HT1080 (cell line): ENCODE results near the gene APOO. TPM values are rescaled to one million over a fixed set of nuclear protein-coding genes. Genes with fewer than 3 reads are reported as not detected.
A peak's percentile ranks its signal among the peaks of the same experiment; 100 is the strongest.
"Not testable (repeated sequence)": the region's sequence is repeated elsewhere in the genome, so short reads cannot be mapped to it uniquely, and the experiment has no call there.

ENCODE experiments used
- DNase-seq: peaks from one replicate; pipeline ENCODE4 v3.0.0-alpha.2; 2015; ENCODE audit warnings: low read depth
- total RNA-seq: library from RNA; depleted of rRNA; stranded (reverse); fragments of >200 nt; shearing (Covaris generic); gene quantifications from 2 replicates; pipeline ENCODE4 v1.2.3, GENCODE V29; 2014

Gene APOO
- total RNA-seq, 1 experiment from 2014 or later: 27.7 TPM

DNA sequence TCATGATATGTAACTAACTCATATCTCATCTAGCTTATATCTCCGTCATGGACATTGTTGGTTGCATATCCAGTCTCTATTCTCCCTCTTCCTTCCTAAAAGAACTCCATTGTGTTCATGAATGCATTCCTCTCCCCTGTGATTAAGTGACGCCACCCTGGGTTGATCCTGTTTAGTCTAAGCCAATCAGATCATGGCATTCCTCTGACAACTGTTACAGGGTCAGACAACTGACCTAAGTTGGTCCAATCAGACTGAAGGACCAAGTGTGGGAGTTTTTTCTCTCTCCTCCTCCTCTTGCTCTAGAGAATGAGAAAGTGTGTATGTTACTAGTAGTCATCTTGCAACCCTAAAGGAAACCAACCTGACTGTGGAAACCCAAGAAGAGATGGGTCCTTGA is 3.6 kb downstream of the APOO start:
- DNase-seq: peak; percentile 13

DNA sequence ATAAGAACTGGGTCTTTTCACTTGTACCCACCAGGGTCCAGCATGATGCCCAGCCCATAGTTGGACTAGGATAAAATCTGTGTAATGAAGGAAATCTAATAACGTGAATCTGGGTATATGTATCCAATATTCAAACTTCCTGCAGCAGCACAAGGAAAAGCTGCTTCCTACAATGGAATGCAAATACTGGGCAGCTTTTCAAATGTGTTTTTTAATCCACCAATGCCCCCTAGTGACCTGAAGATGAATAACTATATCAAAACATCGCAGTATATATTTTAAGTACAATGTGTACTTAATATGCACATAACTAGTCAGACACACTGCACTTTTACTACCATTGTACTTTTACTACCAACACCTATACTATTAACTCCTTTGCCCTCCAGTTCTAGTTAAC is 5.3 kb downstream of the APOO start:
- peak; percentile 60 for DNase-seq

DNA sequence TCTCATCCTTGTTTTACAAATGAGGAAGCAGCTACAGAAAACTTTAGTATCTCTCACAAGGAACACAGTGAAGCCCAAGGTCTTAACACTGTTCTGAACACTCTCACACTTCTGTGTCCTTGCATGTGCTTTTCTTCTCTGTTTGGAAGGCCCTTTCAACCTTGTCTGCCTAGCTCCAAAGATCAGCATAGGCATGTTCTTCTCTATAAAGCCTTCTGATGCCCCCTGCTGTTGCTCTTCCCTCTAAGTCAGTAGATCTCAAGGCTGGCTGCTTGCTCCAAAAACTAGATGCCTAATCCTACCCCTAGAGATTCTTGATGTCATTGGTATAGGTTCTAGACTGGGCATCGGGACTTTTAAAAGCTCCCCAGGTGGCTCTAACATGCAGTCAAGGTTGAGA is 5.9 kb downstream of the APOO start:
- DNase-seq: peak; percentile 68

DNA sequence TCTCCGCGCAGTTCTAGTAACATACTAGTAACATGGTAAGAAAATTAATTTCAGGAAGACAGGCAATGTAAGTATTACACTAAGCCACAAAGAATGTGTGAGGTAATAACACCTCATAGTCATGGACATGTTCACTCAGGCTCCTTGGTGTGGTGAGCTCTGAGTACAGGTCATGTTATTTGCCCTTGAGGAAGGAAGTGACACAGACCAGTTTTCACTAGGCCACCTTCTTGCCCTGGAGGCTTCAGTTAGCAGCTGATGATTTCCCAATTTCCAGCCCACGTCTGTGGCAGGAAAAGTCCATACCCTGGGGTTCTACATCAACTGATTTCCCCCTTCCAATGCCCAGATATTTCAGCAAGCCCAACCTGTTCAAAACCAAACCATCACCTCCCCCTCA is 6.7 kb downstream of the APOO start:
- DNase-seq: peak; percentile 90

DNA sequence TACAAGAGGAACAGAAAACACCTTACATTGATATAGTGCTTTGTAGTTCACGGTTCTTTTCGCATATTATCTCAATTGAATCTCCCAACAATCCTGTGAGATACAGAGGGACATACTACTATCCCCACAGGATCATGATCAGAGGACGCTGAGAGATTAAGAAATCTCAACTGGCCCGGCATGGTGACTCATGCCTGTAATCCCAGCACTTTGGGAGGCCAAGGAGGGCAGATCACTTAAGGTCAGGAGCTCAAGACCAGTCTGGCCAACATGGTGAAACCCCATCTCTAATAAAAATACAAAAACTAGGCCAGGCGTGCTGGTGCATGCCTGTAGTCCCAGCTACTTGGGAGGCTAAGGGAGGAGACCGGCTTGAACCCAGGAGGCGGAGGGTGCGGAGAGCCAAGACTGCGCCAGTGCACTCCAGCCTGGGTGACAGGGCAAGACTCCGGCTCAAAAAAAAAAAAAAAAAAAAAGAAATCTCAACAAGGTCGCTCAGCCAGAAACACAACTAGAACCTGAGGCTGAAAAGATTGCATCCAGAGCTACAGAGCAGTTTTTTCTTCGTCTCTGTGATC is 7.4 kb downstream of the APOO start:
- peak; percentile 3 for DNase-seq

DNA sequence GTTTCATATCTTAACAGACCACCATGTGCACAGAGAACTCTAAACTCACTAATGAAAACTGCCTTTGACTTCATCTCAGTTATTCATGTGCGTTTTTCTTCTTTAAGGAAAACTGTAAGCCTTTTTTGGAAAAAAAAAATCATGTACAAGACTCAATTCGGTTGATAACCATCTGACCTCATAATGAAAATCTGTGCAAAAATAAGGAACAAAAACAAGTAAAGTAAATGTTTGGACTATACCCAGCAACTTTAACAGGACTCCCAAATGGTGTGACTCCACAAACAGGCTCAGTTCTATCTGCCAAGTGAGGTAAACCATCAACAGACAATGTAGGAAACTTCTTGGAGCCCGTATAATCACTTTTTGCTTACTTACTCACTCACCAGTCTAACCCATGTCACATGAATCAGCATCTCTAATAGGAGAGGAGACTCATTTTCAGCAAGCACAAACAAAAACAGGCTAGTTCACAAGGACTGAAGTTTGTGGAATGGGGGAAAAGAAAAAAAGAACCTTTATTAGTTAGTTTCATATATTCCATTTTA is 9.3 kb downstream of the APOO start:
- peak; percentile 24 for DNase-seq

DNA sequence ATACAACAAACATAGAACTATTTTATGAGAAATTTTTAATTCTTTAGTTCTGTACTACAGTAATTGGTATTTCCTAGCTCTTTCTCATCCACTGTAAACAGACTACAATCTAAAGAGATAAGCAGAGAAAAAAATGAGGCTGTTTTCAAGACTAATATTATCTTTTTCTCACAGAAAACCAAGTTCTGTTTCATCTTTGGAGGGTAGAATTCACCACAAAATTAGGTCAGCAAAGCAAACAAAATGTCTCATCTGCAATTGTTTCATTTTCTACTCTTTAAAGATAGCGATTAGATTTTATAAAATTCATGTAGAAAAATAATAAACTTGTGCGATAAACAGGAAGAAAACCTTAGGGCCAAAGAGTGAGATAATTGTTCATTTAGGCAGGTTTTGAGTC is 10.8 kb downstream of the APOO start:
- DNase-seq: no peak

DNA sequence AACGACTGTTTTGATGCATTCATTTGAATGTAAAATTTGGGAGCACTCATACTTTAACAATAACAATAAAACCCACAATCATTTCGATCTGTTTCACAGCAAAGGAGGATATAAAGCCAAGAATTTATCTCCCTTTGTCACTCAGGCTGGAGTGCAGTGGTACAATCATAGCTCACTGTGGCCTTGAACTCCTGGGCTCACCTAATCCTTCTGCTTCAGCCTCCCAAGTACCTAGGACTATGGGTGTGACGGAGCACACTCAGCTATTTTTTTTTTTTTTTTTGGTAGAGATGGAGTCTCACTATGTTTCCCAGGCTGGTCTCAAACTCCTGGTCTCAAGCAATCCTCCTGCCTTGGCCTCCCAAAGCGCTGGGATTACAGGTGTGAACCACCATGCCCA is 11.2 kb downstream of the APOO start:
- not testable (repeated sequence) for DNase-seq

DNA sequence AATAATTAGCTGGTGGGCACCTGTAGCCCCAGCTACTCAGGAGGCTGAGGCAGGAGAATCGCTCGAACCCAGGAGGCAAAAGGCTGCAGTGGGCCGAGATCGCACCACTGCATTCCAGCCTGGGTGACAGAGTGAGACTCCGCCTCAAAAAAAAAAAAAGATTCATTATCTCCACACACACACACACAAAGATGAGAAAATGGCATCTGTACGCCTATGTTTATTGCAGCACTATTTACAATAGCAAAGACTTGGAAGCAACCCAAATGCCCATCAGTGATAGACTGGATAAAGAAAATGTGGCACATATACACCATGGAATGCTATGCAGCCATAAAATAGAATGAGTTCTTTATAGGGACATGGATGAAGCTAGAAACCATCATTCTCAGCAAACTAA is 12.7 kb downstream of the APOO start:
- DNase-seq: not testable (repeated sequence)

DNA sequence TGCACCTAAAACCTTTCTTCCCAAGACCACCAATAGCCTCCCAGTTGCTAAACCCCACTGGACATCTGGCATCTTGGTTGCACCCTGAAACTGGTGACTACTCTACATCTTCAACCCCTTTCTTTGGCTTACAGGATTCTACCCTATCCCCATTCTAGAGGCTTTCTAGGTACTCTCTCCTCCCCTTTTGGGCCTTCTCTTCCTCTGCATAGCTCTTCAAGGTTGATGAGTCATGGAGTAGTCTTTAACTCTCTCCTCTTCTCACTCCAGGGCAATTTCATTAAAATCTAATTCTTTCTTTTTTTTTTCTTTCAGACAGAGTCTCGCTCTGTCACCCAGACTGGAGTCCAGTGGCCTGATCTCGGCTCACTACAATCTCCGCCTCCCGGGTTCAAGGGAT is 16.8 kb downstream of the APOO start:
- DNase-seq: no peak

DNA sequence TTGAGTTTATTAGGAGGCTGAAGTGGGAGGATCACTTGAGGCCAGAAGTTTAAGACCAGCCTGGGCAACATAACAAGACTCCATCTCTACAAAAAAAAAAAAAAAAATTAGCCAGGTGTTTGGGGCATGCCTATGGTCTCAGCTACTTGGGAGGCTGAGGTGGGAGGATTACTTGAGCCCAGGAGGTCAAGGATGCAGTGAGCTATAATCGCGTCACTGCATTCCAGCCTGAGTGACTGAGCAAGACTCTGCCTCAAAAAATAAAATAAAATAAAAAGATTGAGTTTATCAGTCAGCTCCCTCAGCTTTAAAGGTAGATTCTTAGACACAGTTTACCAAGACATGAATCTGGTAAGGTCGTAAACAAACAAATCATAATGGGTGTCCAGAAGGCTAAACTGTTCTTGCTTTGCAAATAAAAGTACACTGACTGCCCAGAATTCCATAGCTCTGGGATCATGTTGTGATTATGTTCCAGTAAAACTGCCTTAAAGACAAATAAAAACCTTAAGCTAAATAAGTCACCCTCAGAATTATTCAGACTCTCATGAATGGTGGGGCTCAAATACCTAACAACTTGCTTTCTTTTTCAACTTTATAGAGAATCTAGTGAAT is 18.7 kb downstream of the APOO start:
- DNase-seq: no peak

DNA sequence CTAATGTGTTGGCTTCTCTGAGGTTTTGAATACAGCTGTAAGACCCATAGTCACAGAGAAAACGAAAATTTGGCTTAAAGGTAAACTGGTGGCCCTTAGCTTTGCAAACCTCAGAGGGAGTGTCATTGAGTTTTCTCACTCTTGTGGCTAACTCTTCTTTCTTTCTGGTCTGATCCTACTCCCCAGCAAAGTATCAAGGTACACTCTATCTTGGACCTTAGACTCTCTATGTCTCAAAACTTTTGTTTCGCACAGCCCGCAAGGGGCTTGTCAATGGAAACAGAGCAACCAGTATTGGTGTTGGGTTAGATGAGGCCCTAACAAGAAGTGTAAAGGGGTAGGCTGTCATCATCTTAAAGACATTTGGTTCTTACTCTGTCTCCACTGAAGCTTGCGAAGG is 19.8 kb downstream of the APOO start:
- DNase-seq: no peak

DNA sequence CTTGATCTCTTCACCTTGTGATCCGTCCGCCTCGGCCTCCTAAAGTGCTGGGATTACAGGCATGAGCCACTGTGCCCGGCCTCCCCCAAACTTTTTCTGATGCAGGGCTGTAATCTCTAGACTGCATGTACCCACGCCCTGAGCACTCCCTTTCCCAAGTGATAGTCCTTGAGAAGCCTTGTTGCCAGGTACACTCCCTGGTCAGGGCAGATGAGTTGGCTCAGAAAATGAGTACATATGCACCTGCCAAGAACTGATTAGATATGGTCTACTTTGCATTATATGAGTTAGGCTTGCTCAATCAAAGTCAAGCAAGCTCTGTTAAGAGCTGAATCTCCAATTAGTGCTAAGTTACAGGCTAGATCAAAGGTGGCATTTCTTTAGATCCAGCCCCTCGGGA is 20.3 kb downstream of the APOO start:
- DNase-seq: no peak

DNA sequence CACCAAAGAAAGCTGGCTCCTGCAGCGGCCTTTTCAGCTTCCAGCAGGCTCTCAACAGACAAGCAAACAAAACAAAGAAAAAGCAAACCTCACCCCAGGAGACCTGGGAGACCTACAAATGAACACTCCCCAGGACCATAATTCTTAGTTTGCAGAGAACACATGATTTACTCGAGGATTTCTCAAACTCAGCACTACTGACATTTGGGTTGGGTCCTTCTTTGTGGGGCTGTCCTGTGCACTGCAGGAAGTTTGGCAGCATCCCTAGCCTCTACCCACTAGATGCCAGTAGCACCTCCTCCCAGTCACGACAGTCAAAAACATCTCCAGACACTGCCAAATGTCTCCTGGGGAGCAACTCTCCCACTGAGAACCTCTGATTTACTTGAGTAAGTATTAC is 21.9 kb downstream of the APOO start:
- no peak for DNase-seq

DNA sequence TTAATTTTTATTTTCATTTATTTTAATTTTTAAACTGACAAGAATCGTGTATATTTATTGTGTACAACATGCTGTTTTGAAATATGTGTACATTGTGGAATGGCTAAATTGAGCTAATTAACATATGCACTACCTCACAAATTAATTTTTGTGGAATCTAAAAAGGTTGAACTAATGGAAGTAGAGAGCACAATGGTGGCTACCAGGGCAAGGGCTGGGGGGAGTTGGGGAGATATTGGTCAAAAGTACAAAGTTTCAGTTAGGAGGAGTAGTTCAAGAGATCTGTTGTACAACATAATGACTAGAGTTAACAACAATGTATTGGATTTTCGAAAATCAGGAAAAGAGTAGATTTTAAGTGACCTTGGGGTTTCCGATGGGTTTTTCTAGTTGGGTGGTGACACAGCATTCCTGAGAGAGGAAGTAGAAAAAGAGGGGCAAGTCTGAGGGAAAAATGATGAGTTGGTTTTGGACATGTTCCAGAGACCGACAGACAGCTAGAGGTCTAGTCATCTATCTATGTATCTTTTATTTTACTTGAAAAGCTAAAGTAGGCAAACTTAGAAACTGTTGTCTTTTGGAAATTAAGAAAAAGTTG is 23.2 kb downstream of the APOO start:
- DNase-seq: peak; percentile 78

DNA sequence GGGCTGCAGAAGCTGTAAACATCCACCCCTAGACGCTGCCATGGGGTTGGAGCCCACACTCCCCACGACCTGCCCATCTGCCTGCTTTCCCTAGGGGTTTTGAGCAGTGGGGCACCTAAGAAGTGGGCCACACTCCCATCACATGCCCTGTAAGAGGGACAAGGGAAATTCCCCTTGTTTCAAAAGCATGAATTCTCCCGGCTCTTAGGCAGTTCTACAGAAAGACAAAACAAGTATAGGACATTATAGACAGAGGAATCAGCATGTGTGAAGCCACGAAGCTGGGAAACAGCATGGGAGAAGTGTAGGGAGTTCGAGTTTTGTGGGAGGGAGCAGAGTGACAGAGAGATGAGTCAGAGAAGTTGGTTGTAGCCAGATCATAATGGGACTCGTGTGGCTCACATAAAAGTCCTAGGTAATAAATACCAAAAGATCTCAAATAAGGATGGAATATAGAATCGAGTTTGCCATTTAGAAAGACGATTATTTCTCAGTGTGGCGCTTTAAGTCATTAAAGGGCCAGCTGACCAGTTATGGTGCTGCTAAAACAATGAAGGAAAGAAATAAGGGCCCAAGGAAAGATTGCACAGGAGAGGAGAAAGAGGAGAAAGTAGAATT is 23.9 kb downstream of the APOO start:
- peak; percentile 88 for DNase-seq

DNA sequence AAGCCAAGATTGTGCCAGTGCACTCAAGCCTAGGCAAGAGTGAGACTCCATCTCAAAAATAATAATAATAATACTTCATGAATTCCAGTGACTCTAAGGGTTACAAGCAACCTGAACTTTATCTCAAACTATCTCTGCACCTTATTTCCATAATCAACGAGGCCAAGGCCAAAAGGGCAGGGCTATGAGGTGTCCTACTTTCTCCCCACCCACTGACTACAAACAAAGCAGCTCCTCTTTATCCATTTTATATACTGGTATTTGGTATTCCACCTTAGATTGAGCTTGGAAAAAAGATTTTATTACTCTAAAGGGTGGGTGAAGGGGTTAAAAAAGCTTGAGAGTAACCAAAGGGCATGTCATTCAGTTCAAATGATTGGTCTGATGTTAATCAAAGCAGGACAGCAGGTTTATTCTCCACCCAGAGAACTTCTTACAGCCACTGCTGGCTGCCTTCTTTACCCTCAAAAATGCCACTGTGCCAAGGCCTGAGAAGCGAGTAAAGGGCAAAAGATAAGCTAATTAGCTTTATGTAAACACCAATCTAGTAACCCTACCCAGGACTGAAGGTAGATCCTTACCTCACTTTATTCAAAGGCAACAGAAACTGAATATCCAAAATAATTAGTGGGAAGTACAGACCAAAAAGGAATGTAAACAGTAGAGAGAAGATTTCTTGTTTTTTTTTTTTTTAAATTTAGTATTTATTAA is 28.2 kb downstream of the APOO start:
- DNase-seq: no peak

DNA sequence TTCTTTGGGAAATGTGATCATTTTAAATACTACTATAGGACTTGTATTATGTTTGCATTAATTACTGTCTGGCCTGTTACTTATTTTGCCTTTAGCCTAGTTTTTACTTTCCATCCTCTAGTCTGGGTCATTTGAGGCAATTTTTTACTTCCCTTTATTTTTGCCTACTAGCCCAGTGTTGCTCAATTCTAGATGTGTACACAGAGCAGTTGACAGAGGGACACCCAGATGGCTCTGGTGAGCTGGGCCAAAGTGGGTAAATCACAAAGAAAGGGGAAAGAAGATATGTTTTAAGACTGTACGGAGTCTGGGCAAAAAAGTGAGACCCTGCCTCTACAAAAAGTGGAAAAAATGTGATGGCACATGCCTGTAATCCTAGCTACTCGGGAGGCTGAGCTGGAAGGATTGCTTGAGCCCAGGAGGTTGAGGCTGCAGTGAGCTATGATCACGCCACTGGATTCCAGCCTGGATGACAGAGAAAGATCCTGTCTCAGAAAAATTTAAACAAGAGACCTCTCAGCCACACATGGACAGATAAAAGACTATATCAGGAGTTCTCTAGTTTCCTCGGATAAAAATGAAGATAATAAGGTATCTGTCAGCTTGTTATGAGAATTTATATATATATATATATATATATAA is 35.7 kb downstream of the APOO start:
- no peak for DNase-seq

DNA sequence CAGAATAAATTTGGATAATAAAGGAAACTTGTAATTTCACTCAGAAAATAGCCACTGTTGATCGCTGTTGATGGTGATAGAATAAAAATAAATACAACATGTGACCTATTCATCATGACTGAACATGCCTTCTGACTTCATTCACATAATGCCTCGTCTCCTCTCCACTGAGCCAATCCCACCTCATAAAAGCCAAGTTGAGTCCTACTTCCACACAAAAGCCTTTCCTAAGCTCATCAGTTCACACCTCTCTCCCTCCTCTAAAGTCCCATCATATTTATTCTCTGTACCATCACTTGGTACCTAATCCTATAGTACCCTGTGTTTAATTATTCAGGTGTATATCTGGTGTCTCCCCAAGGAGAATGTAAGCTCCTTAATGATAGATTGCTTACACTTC is 37.7 kb downstream of the APOO start:
- DNase-seq: no peak

DNA sequence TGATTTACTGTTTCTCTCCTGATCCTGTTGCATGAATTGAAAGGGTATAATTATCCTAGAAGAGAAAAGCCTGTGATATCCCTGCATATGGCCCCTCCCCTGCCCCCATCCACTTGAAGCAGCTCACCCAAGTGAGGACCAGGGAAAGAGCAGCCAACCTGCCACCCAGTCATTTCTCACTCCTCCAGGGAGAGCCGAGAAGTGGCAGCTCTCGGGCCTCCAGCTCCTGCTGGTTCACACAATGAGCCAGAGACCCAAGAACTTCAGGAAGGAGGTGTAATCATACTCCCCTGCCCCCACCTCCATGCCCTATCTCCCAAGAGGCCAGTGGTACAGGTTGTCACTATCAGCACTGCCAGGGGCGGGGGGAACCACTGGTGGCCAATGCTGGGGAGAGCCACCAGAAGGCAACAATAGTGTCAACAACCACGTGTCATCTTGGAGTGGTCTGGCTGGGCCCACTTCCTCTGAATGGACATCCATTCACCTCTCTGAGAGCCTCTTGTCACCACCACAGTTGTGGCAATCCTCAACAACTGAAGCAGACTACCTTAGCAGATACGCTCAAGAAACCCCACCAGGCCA is 42.9 kb downstream of the APOO start:
- no peak for DNase-seq

DNA sequence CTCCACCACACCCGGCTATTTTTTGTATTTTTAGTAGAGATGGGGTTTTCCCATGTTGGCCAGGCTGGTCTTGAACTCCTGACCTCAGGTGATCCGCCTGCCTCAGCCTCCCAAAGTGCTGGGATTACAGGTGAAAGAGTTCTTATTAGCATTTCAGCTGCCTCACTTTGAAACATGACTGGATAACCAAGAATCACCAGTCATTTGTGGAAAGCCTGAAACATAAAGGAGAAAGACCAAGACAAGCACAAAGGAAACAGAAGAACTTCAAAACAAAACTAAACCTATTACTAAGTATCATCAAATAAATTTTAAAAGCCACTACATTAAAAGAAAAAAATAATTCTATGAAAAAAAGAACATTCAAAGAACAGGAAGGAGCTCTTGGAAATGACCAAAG is 45.8 kb downstream of the APOO start:
- not testable (repeated sequence) for DNase-seq
